PFSK-1 (cell line): ENCODE measurements around the gene NR4A2.

Experiments
- POLR2AphosphoS5 ChIP-seq: IDR thresholded peaks from 2 replicates; pipeline ENCODE4 v1.6.1; 2012; ENCODE audit warnings: low read depth, mild to moderate bottlenecking, control low read depth, low read length, moderate library complexity
- SIN3A ChIP-seq: IDR thresholded peaks from 2 replicates; pipeline ENCODE4 v1.6.1; 2012; ENCODE audit warnings: mild to moderate bottlenecking, low read length, moderate library complexity, borderline replicate concordance; ENCODE audit not compliant: insufficient read depth
- TAF1 ChIP-seq: IDR thresholded peaks from 2 replicates; pipeline ENCODE4 v1.6.1; 2012; ENCODE audit warnings: low read length, control low read depth, borderline replicate concordance; ENCODE audit not compliant: insufficient read depth

- TF ChIP-seq POLR2AphosphoS5: no peak
- no peak for TF ChIP-seq TAF1
- no peak for TF ChIP-seq SIN3A
Measured at GRCh38 chr2:156339110-156339847, 6.8 kb upstream of the NR4A2 start.
